DOHH2 (cell line): Measurements from ENCODE around the gene ETFA.

Source experiments
- H3F3A ChIP-seq: fragments of 200-600 bp; sonication (generic), shearing (Covaris generic); 2 replicates; pipeline ENCODE4 v1.6.0; 2016; ENCODE audit warnings: antibody characterized with exemption, mild to moderate bottlenecking; ENCODE audit not compliant: control insufficient read depth, insufficient read depth
- H3K27ac ChIP-seq: fragments of 200-600 bp; sonication (generic); 2 replicates; pipeline ENCODE4 v1.5.1; 2014; ENCODE audit warnings: low read depth, mild to moderate bottlenecking, low read length, moderate library complexity
- H3K27me3 ChIP-seq: fragments of 200-600 bp; sonication (generic); 2 replicates; pipeline ENCODE4 v1.6.1; 2014; ENCODE audit warnings: mild to moderate bottlenecking, low read length, mixed read lengths; ENCODE audit not compliant: control insufficient read depth
- H3K36me3 ChIP-seq: fragments of 200-600 bp; sonication (generic); 2 replicates; pipeline ENCODE4 v1.6.1; 2014; ENCODE audit warnings: mild to moderate bottlenecking, low read length, moderate library complexity, mixed read lengths; ENCODE audit not compliant: control insufficient read depth
- H3K4me1 ChIP-seq: fragments of 200-600 bp; sonication (generic); 2 replicates; pipeline ENCODE4 v1.6.1; 2014; ENCODE audit warnings: mild to moderate bottlenecking, low read length, mixed read lengths; ENCODE audit not compliant: control insufficient read depth
- H3K4me2 ChIP-seq: fragments of 200-600 bp; sonication (generic); 2 replicates; pipeline ENCODE4 v1.6.0; 2014; ENCODE audit warnings: mild to moderate bottlenecking, low read length, moderate library complexity
- H3K4me3 ChIP-seq: fragments of 200-600 bp; sonication (generic); 2 replicates; pipeline ENCODE4 v1.5.1; 2014; ENCODE audit warnings: mild to moderate bottlenecking, low read length, mixed read lengths
- H3K79me2 ChIP-seq: fragments of 200-600 bp; sonication (generic); 2 replicates; pipeline ENCODE4 v1.6.1; 2014; ENCODE audit warnings: mild to moderate bottlenecking, low read length, mixed read lengths; ENCODE audit not compliant: control insufficient read depth
- H3K9me2 ChIP-seq: fragments of 200-600 bp; sonication (generic); replicated peaks from 2 replicates; pipeline ENCODE4 v1.6.1; 2014; ENCODE audit warnings: mild to moderate bottlenecking, low read length, mixed read lengths; ENCODE audit not compliant: control insufficient read depth
- H3K9me3 ChIP-seq: fragments of 200-600 bp; sonication (generic); 2 replicates; pipeline ENCODE4 v1.6.1; 2014; ENCODE audit warnings: antibody characterized with exemption, low read length, mixed read lengths; ENCODE audit not compliant: control insufficient read depth, insufficient read depth
- H4K20me1 ChIP-seq: fragments of 200-600 bp; sonication (generic); 2 replicates; pipeline ENCODE4 v1.6.0; 2014; ENCODE audit warnings: low read depth, mild to moderate bottlenecking, antibody characterized with exemption, low read length, moderate library complexity; ENCODE audit not compliant: control insufficient read depth, insufficient read depth
- CTCF ChIP-seq: fragments of 200-600 bp; sonication (generic); IDR thresholded peaks from one replicate; pipeline ENCODE4 v1.5.1; 2014; ENCODE audit warnings: antibody characterized with exemption, mild to moderate bottlenecking, low read depth, low read length; ENCODE audit not compliant: poor library complexity, severe bottlenecking
- EZH2phosphoT487 ChIP-seq: fragments of 200-600 bp; sonication (generic); IDR thresholded peaks from 2 replicates; pipeline ENCODE4 v1.6.1; 2017; ENCODE audit warnings: borderline replicate concordance, mild to moderate bottlenecking, antibody characterized with exemption, low read length, moderate library complexity, mixed read lengths

ETFA gene

GRCh38 chr15:76221085-76221767, 90.0 kb downstream of the ETFA start:
- no peak overlapping the region for H3K27ac ChIP-seq
- no peak overlapping the region for H3K4me2 ChIP-seq
- H3K9me3 ChIP-seq: no peaks in the 10 kb centered on the region
- peaks cover 20% of the 10 kb centered on the region for H3K36me3 ChIP-seq
- H3K27me3 ChIP-seq: no peaks in the 10 kb centered on the region
- TF ChIP-seq EZH2phosphoT487: no peak
- TF ChIP-seq CTCF: no peak
- H3K79me2 ChIP-seq: no peaks in the 10 kb centered on the region
- no peaks in the 10 kb centered on the region for H3K9me2 ChIP-seq
- H3F3A ChIP-seq: no peaks in the 10 kb centered on the region
- H3K4me3 ChIP-seq: no peak overlapping the region
- no peaks in the 10 kb centered on the region for H4K20me1 ChIP-seq
- no peaks in the 10 kb centered on the region for H3K4me1 ChIP-seq

DNA sequence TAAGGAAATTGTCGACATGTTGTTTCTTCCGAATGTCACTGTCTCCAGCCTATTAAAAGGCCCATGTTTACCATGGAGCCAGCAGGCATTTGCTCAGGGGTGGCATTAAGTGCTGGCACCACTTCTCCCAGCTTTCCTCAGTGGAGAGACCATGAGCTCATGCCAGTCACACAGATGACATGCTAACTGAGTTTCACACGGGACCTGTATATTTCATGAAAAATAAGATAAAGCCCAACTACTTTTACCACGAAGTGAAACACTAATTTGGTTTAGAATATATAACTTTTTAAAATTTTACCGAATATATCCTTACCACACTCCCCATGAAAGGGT, 93.4 kb downstream of the ETFA start:
- H3K9me3 ChIP-seq: no peaks in the 10 kb centered on the region
- H3K9me2 ChIP-seq: no peaks in the 10 kb centered on the region
- H3F3A ChIP-seq: no peaks in the 10 kb centered on the region
- H3K27ac ChIP-seq: no peak overlapping the region
- H4K20me1 ChIP-seq: no peaks in the 10 kb centered on the region
- H3K36me3 ChIP-seq: peaks cover 33% of the 10 kb centered on the region
- no peak overlapping the region for H3K4me2 ChIP-seq
- no peaks in the 10 kb centered on the region for H3K4me1 ChIP-seq
- H3K4me3 ChIP-seq: no peak overlapping the region
- H3K79me2 ChIP-seq: no peaks in the 10 kb centered on the region
- H3K27me3 ChIP-seq: no peaks in the 10 kb centered on the region
- TF ChIP-seq EZH2phosphoT487 (no peak), CTCF (no peak)

- Histone ChIP-seq H3F3A (no peaks in the 10 kb centered on the region), H3K27me3 (no peaks in the 10 kb centered on the region), H3K27ac (no peak overlapping the region), H3K4me3 (no peak overlapping the region), H3K9me3 (no peaks in the 10 kb centered on the region), H3K79me2 (no peaks in the 10 kb centered on the region), H4K20me1 (no peaks in the 10 kb centered on the region), H3K36me3 (peaks cover 35% of the 10 kb centered on the region), H3K4me1 (no peaks in the 10 kb centered on the region), H3K9me2 (no peaks in the 10 kb centered on the region), H3K4me2 (no peak overlapping the region)
- TF ChIP-seq CTCF: no peak
- no peak for TF ChIP-seq EZH2phosphoT487
Measured at GRCh38 chr15:76217029-76217881, 94.0 kb downstream of the ETFA start.
